HepG2 (cell line): ENCODE measurements around the gene B3GNT5. TPM values are rescaled to one million over a fixed set of nuclear protein-coding genes. Genes with fewer than 3 reads are reported as not detected.

Experiments
- ATAC-seq: fragments of 200-7000 bp; cut with Tn5 transposase; 3 replicates; pipeline ENCODE4 v1.9.1; 2020; ENCODE audit warnings: mild to moderate bottlenecking, moderate library complexity
- BruUV-seq: library from RNA; stranded (reverse); fragments of 400-500 nt; replicated peaks from 2 replicates; lab custom pipeline; 2021; lab: Mats Ljungman, UMichigan
- CTCF ChIA-PET: fragments of 300-600 bp; formaldehyde crosslinking; extraction: SDS; loops from one replicate; lab custom pipeline; 2021; ENCODE audit warnings: low total read pairs, inconsistent platforms, low intra/inter-chr PET ratio; lab: Yijun Ruan, JAX
- POLR2A ChIA-PET: fragments of 350-600 bp; sonication (Branson Sonifier 250); formaldehyde crosslinking; loops from one replicate; lab custom pipeline; 2020; ENCODE audit warnings: antibody characterized with exemption, inconsistent platforms; lab: Yijun Ruan, JAX
- DNase-seq: peaks from one replicate; pipeline ENCODE4 v3.0.0-alpha.2; 2015; ENCODE audit warnings: low spot score
- FAIRE-seq: peaks from 3 replicates; lab custom pipeline; 2011; peaks lifted over from hg19 to GRCh38; lab: Jason Lieb, UNC
- H2AFZ ChIP-seq: one replicate; pipeline ENCODE4 v1.6.1; 2011; ENCODE audit warnings: low read length, inconsistent platforms
- H3K27ac ChIP-seq: fragments of 300-600 bp; 3 replicates; pipeline ENCODE4 v1.8.0; 2011; ENCODE audit warnings: mixed run types, mild to moderate bottlenecking, mixed read lengths, low read length, inconsistent platforms; ENCODE audit not compliant: insufficient read depth; ENCODE audit errors: extremely low read length
- H3K27me3 ChIP-seq, 2 experiments: fragments of 200-600 bp in 1 of 2; 2 replicates in 1 of 2; 3 replicates in 1 of 2; pipeline versions ENCODE4 v1.6.0 to v1.8.0; 2011; ENCODE audit warnings: low read length in 2 of 2, mild to moderate bottlenecking in 2 of 2, moderate library complexity in 2 of 2, inconsistent platforms in 1 of 2; ENCODE audit not compliant: insufficient read depth in 2 of 2, control insufficient read depth in 1 of 2
- H3K36me3 ChIP-seq, 2 experiments: fragments of 200-600 bp in 1 of 2; replicated peaks in 1 of 2; 2 replicates in 1 of 2; 3 replicates in 1 of 2; pipeline versions ENCODE4 v1.5.1 to v1.8.0; 2011; ENCODE audit warnings: low read length in 2 of 2, inconsistent platforms in 1 of 2; ENCODE audit not compliant: insufficient read depth in 2 of 2, control insufficient read depth in 1 of 2
- H3K4me1 ChIP-seq: 2 replicates; pipeline ENCODE4 v1.5.1; 2012; ENCODE audit warnings: low read length, inconsistent platforms; ENCODE audit not compliant: insufficient read depth
- H3K4me2 ChIP-seq: 2 replicates; pipeline ENCODE4 v1.6.0; 2011; ENCODE audit warnings: low read depth, low read length, inconsistent platforms
- H3K4me3 ChIP-seq, 3 experiments: fragments of 200-600 bp in 1 of 3; sonication (generic), shearing (Covaris generic) in 1 of 3; replicated peaks in 1 of 3; 2 replicates each; pipeline ENCODE4 v1.5.1; 2011 to 2016; ENCODE audit warnings: low read length in 3 of 3, inconsistent platforms in 2 of 3, low read depth in 2 of 3, mild to moderate bottlenecking in 2 of 3, control low read depth in 1 of 3, mixed read lengths in 1 of 3; ENCODE audit not compliant: insufficient read depth in 1 of 3
- H3K79me2 ChIP-seq: one replicate; pipeline ENCODE4 v1.6.1; 2011; ENCODE audit warnings: low read length, inconsistent platforms; ENCODE audit not compliant: insufficient read depth
- H3K9ac ChIP-seq: 2 replicates; pipeline ENCODE4 v1.6.0; 2011; ENCODE audit warnings: mild to moderate bottlenecking, low read depth, low read length, inconsistent platforms; ENCODE audit not compliant: insufficient read depth
- H3K9me3 ChIP-seq: 2 replicates; pipeline ENCODE4 v1.5.1; 2012; ENCODE audit warnings: mild to moderate bottlenecking, low read length
- H4K20me1 ChIP-seq: 2 replicates; pipeline ENCODE4 v1.6.0; 2011; ENCODE audit warnings: inconsistent platforms, mild to moderate bottlenecking, low read length, moderate library complexity; ENCODE audit not compliant: insufficient read depth
- ATF2 ChIP-seq: sonication (generic); formaldehyde crosslinking; IDR thresholded peaks from 2 replicates; pipeline ENCODE4 v1.4.0; 2020; ENCODE audit warnings: missing genetic modification reagents
- ELF3 ChIP-seq: IDR thresholded peaks from 2 replicates; pipeline ENCODE4 v1.6.1; 2016; ENCODE audit warnings: missing genetic modification reagents, missing compliant biosample characterization
- MAFG ChIP-seq: sonication (generic); formaldehyde crosslinking; IDR thresholded peaks from 2 replicates; pipeline ENCODE4 v1.5.1; 2020; ENCODE audit warnings: mild to moderate bottlenecking, missing genetic modification reagents
- NR1H2 ChIP-seq: sonication (generic); formaldehyde crosslinking; IDR thresholded peaks from 2 replicates; pipeline ENCODE4 v1.8.1; 2022; ENCODE audit warnings: low read depth, missing genetic modification reagents, borderline replicate concordance
- PAXIP1 ChIP-seq: sonication (generic); formaldehyde crosslinking; conservative IDR thresholded peaks from 2 replicates; pipeline ENCODE4 v1.4.0; 2020; ENCODE audit warnings: mild to moderate bottlenecking, missing genetic modification reagents, moderate library complexity
- ZNF280B ChIP-seq: sonication (generic); formaldehyde crosslinking; IDR thresholded peaks from 2 replicates; pipeline ENCODE4 v1.5.0; 2020; ENCODE audit warnings: missing genetic modification reagents, mild to moderate bottlenecking, borderline replicate concordance
- ZNF574 ChIP-seq: sonication (generic); formaldehyde crosslinking; IDR thresholded peaks from 2 replicates; pipeline ENCODE4 v1.4.0; 2020; ENCODE audit warnings: missing genetic modification reagents
- WGBS: methylation state at CpG from one replicate; pipeline ENCODE4 v1.1.6; 2017; ENCODE audit warnings: low lambda C conversion rate; 5-methylcytosine and 5-hydroxymethylcytosine counted together
- in situ Hi-C: cut with HindIII; loops from 2 replicates; pipeline ENCODE4 v1.10.0; 2017; ENCODE audit warnings: low pct_unique_long_range_greater_than_20kb; ENCODE audit not compliant: extremely low pct_ligation_motif_present
- intact Hi-C: fragments of 100-400 bp; cut with micrococcal nuclease; formaldehyde crosslinking; loops from one replicate; pipeline ENCODE4 v1.10.0; 2022; ENCODE audit not compliant: unreplicated experiment
- polyA plus RNA-seq, 8 experiments: library from polyadenylated mRNA; depleted of rRNA in 3 of 8; stranded (reverse) in 7 of 8; unstranded in 1 of 8; fragments of >200 nt; fragmentation: Illumina TruSeq in 4 of 8; extraction: Trizol in 4 of 8; gene quantifications; 2 replicates each; pipeline versions ENCODE4 v1.2.1 to v1.2.3, GENCODE V29; 2011 to 2016; ENCODE audit warnings: low read depth in 4 of 8, missing spikeins in 1 of 8, mixed read lengths in 1 of 8; ENCODE audit not compliant: insufficient read depth in 1 of 8
- total RNA-seq, 5 experiments: library from RNA; depleted of rRNA; stranded (reverse); fragments of >200 nt; fragmentation: Illumina TruSeq; extraction: Trizol; gene quantifications; 2 replicates each; pipeline ENCODE4 v1.2.3, GENCODE V29; 2016; ENCODE audit warnings: low read depth in 1 of 5

The B3GNT5 gene
- total and polyA plus RNA-seq, 2 of the 13 experiments (the other 11 are each of a cell fraction or from before 2014, with no cell fraction given), result not detected

- in situ Hi-C loops (no loop called here), intact Hi-C loops (no loop called here)
- H3K4me1 ChIP-seq, result no peaks in the 10 kb centered on the region
- 19% methylated on average over 3 of the region's 3 CpGs for WGBS
- H3K4me3 ChIP-seq, result no peak overlapping the region
- H3K9ac ChIP-seq, result no peak overlapping the region
- ChIA-PET POLR2A (no interaction called here), CTCF (no interaction called here)
- no TSS peak for BruUV-seq
- FAIRE-seq, result no peak
- no peak for DNase-seq
- no peak for ATAC-seq
- TF ChIP-seq ELF3 (CRISPR knock-in tag), result no peak
- TF ChIP-seq ZNF574 (CRISPR knock-in tag), result no peak
- TF ChIP-seq ZNF280B (CRISPR knock-in tag), result no peak
- TF ChIP-seq ATF2 (CRISPR knock-in tag), result no peak
- no peak for TF ChIP-seq NR1H2
- no peak for TF ChIP-seq PAXIP1 (CRISPR knock-in tag)
- no peak for TF ChIP-seq MAFG (CRISPR knock-in tag)
- H3K36me3 ChIP-seq, result no peaks in the 10 kb centered on the region
- no peak overlapping the region for H3K4me2 ChIP-seq
- no peaks in the 10 kb centered on the region for H4K20me1 ChIP-seq
- no peaks in the 10 kb centered on the region for H3K79me2 ChIP-seq
- H3K27ac ChIP-seq, result no peak overlapping the region
- no peak overlapping the region for H2AFZ ChIP-seq
- H3K9me3 ChIP-seq, result no peaks in the 10 kb centered on the region
- peaks cover 1 to 33% of the 10 kb centered on the region in 2 experiments; a peak in 3 of 5 replicates for H3K27me3 ChIP-seq
Observed at GRCh38 chr3:183259087-183259486, 6.0 kb downstream of the B3GNT5 start.
